Measurements from ENCODE around the gene IGSF1.

IGSF1 gene, protein sequence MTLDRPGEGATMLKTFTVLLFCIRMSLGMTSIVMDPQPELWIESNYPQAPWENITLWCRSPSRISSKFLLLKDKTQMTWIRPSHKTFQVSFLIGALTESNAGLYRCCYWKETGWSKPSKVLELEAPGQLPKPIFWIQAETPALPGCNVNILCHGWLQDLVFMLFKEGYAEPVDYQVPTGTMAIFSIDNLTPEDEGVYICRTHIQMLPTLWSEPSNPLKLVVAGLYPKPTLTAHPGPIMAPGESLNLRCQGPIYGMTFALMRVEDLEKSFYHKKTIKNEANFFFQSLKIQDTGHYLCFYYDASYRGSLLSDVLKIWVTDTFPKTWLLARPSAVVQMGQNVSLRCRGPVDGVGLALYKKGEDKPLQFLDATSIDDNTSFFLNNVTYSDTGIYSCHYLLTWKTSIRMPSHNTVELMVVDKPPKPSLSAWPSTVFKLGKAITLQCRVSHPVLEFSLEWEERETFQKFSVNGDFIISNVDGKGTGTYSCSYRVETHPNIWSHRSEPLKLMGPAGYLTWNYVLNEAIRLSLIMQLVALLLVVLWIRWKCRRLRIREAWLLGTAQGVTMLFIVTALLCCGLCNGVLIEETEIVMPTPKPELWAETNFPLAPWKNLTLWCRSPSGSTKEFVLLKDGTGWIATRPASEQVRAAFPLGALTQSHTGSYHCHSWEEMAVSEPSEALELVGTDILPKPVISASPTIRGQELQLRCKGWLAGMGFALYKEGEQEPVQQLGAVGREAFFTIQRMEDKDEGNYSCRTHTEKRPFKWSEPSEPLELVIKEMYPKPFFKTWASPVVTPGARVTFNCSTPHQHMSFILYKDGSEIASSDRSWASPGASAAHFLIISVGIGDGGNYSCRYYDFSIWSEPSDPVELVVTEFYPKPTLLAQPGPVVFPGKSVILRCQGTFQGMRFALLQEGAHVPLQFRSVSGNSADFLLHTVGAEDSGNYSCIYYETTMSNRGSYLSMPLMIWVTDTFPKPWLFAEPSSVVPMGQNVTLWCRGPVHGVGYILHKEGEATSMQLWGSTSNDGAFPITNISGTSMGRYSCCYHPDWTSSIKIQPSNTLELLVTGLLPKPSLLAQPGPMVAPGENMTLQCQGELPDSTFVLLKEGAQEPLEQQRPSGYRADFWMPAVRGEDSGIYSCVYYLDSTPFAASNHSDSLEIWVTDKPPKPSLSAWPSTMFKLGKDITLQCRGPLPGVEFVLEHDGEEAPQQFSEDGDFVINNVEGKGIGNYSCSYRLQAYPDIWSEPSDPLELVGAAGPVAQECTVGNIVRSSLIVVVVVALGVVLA (N-terminal part only)

GRCh38 chrX:131288738-131289511 lies at the start of gene IGSF1:
TSS of gene IGSF1 (minus strand) at chrX:131289306. CDS start at chrX:131286674, 2,632 bp downstream.
- DNase-seq (ENCODE audit: insufficient read length, low spot score) (no peak), FAIRE-seq (no peak)
- TF ChIP-seq CTCF (IDR thresholded peaks at IDR 0.05; ENCODE audit: insufficient read depth, missing control alignments): no peak

GRCh38 chrX:131332331-131332730 lies 43.2 kb upstream of the IGSF1 start:
- no peak for DNase-seq (ENCODE audit: insufficient read length, low spot score)
- no peak for TF ChIP-seq CTCF (IDR thresholded peaks at IDR 0.05; ENCODE audit: insufficient read depth, missing control alignments)
- no peak for FAIRE-seq

DNA sequence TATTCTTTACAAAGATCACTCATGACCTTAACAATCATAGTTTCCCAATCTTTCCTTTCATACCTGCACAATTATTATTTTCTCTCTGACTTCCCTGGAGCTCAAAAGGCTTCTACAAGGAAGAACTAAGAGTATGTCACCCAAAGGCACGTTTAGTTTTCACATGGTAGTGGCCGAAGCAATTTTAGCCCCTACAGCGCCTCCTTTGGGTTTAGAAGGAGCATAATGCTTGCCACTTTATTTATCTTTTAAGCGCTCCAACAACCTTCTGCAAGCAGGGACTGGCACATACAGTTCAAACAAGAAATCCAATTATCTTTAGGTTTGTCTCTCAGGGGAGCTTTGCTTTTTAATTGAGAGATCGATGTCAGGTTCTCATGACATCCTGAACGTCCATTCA lies 42.0 kb upstream of the IGSF1 start:
- FAIRE-seq: no peak
- DNase-seq (ENCODE audit: insufficient read length, low spot score): no peak
- no peak for TF ChIP-seq CTCF (IDR thresholded peaks at IDR 0.05; ENCODE audit: insufficient read depth, missing control alignments)

DNA sequence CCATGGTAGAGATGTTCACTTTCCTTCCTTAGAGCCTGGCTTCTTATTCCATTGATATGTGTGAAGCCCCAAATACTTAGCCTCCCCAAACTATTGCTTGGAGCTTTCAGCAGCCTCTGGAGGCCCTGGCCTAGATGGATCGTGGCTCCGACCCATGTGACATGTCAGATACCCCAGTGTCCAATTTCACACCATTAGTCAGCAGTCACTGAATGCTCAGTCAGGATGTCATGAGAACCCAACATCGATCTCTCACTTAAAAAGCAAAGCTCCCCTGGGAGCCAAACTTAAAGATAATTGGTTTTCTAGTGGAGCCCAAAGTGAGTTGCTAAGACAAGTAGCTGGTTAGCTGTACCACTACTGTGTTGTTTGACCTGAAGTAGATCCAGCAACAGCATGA lies 41.6 kb upstream of the IGSF1 start:
- FAIRE-seq: no peak
- no peak for TF ChIP-seq CTCF (IDR thresholded peaks at IDR 0.05; ENCODE audit: insufficient read depth, missing control alignments)
- DNase-seq (ENCODE audit: insufficient read length, low spot score): no peak

GRCh38 chrX:131322651-131323050 lies 33.5 kb upstream of the IGSF1 start:
- FAIRE-seq (peak; percentile 29), DNase-seq (ENCODE audit: insufficient read length, low spot score) (no peak)
- no peak for TF ChIP-seq CTCF (IDR thresholded peaks at IDR 0.05; ENCODE audit: insufficient read depth, missing control alignments)

DNA sequence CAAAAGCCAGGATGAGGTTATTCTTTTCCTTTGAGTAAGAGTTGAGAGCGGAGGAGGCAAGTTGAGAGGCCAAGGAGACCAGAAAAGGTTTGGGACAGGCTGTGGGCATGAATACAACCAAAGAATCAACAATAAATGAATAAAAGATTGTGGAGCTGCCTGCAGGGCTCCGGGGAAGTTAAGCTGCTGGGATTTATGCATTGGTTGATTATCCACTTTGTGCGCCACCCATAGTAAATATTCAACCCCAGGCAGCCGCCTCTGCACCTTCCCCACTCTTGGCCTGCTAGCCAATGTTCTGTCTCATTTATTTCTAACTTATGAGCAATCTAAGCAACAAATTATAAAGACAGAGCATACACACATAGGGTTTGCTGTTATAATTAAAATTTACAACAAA lies 28.2 kb upstream of the IGSF1 start:
- TF ChIP-seq CTCF (IDR thresholded peaks at IDR 0.05; ENCODE audit: insufficient read depth, missing control alignments): no peak
- DNase-seq (ENCODE audit: insufficient read length, low spot score) (no peak), FAIRE-seq (no peak)
